HG03558 (cell line): Measurements from ENCODE around the gene NUP62.
"Not testable (repeated sequence)": the region's sequence is repeated elsewhere in the genome, so short reads cannot be mapped to it uniquely, and the experiment has no call there.

Experiments used
- ATAC-seq: cut with Tn5 transposase; IDR thresholded peaks from one replicate; pipeline ENCODE4 v1.9.1; 2021; ENCODE audit warnings: moderate number of reproducible peaks; ENCODE audit not compliant: unreplicated experiment; ENCODE audit errors: extremely low read depth

NUP62 gene

GRCh38 chr19:49927526-49928264 is 1.6 kb downstream of the NUP62 start:
- no peak for ATAC-seq

- ATAC-seq, result no peak
Observed at GRCh38 chr19:49926515-49926914, 2.8 kb downstream of the NUP62 start.

- no peak for ATAC-seq
Observed at GRCh38 chr19:49925486-49925885, 3.8 kb downstream of the NUP62 start.

GRCh38 chr19:49924881-49925210 is 4.5 kb downstream of the NUP62 start:
- ATAC-seq, result not testable (repeated sequence)

- no peak for ATAC-seq
Observed at GRCh38 chr19:49924004-49924880, 5.1 kb downstream of the NUP62 start.

GRCh38 chr19:49923055-49924003 is 6.0 kb downstream of the NUP62 start:
- ATAC-seq, result no peak

GRCh38 chr19:49921871-49922795 is 7.2 kb downstream of the NUP62 start:
- no peak for ATAC-seq

GRCh38 chr19:49920624-49921363 is 8.5 kb downstream of the NUP62 start:
- no peak for ATAC-seq

GRCh38 chr19:49918089-49918488 is 11.2 kb downstream of the NUP62 start:
- no peak for ATAC-seq

GRCh38 chr19:49916839-49917733 is 12.2 kb downstream of the NUP62 start:
- no peak for ATAC-seq

- no peak for ATAC-seq
Observed at GRCh38 chr19:49915271-49915670, 14.0 kb downstream of the NUP62 start.

GRCh38 chr19:49913720-49914119 is 15.6 kb downstream of the NUP62 start:
- ATAC-seq, result no peak

GRCh38 chr19:49912965-49913685 is 16.2 kb downstream of the NUP62 start:
- ATAC-seq, result no peak

GRCh38 chr19:49911381-49912145 is 17.7 kb downstream of the NUP62 start:
- ATAC-seq, result no peak

- ATAC-seq, result no peak
Observed at GRCh38 chr19:49910179-49910578, 19.1 kb downstream of the NUP62 start.
